ENCODE data around the gene MYO18B. TPM values are rescaled to one million over a fixed set of nuclear protein-coding genes. Genes with fewer than 3 reads are reported as not detected.

The MYO18B gene
- total RNA-seq, 1 donor, result under 0.01 TPM

DNA sequence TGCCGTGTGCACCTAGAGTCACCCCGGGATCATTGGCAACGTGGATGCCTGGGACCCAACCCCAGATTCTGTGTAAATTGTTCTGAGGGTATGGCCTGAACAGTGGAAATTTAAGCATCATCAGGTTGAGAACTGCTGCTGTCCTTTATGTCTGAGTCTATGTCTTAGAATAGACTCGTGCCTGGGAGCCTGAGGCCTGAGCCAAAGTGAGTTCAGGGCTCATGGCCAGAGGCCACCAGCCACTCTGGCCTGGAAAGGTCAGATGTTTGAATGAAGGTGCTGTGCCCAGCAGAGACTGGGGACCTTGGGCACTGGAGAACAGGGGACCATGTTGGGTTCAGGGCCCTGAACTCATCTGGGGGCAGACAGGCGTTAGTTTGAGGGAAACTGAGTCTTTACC, 91.1 kb downstream of the MYO18B start:
- no peak overlapping the region for H3K4me3 ChIP-seq (ENCODE audit: low read depth, low read length)
- DNase-seq (ENCODE audit: low read depth), result no peak
- TF ChIP-seq CTCF (IDR thresholded peaks at IDR 0.05; ENCODE audit: insufficient read depth, low read depth, low read length), result no peak

DNA sequence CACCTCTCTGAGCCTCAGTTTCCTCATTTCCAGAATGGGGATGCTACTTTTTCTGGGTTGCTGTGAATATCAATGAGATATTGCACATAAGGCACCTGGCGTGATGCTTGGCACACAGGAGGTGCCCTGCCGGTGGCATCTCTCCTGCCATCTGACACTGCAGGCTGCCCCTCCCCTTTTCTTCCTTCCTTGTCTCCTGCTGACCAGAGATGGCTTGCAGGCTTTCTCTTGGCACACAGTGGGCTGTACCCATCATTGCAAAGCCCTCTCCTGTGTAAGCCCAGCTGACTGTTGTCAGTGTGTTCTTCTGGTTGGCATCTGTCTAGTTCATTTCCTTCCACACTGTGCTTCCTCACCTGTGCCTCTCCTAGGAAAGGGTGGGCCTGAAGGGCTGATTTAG, 91.7 kb downstream of the MYO18B start:
- no peak for DNase-seq (ENCODE audit: low read depth)
- TF ChIP-seq CTCF (IDR thresholded peaks at IDR 0.05; ENCODE audit: insufficient read depth, low read depth, low read length), result no peak
- no peak overlapping the region for H3K4me3 ChIP-seq (ENCODE audit: low read depth, low read length)

- DNase-seq (ENCODE audit: low read depth), result no peak
- H3K4me3 ChIP-seq (ENCODE audit: low read depth, low read length), result no peak overlapping the region
- no peak for TF ChIP-seq CTCF (IDR thresholded peaks at IDR 0.05; ENCODE audit: insufficient read depth, low read depth, low read length)
Measured at GRCh38 chr22:25834490-25834889, 92.5 kb downstream of the MYO18B start.

DNA sequence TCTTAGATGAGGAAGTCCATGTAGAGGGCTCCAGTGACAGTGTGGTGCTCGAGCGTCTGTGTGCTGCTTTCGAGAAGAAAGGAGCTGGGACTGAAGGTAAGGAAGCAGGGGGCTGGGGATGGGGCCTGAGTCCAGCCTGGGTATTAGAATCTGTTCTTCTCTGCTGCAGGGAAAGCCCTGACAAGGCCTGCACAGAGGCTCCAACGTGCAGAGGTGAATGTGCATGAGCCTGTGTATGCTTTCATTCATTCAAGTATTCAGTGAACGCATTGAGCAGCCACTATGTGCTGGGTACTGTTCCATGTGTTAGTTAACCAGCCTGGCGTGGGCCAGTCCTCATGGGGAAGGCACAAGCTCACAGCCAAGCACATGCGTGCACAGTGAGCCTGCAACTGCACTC, 93.4 kb downstream of the MYO18B start:
- no peak for TF ChIP-seq CTCF (IDR thresholded peaks at IDR 0.05; ENCODE audit: insufficient read depth, low read depth, low read length)
- DNase-seq (ENCODE audit: low read depth), result no peak
- H3K4me3 ChIP-seq (ENCODE audit: low read depth, low read length), result no peak overlapping the region

GRCh38 chr22:25837288-25837900, 95.4 kb downstream of the MYO18B start:
- DNase-seq (ENCODE audit: low read depth), result no peak
- no peak overlapping the region for H3K4me3 ChIP-seq (ENCODE audit: low read depth, low read length)
- no peak for TF ChIP-seq CTCF (IDR thresholded peaks at IDR 0.05; ENCODE audit: insufficient read depth, low read depth, low read length)

DNA sequence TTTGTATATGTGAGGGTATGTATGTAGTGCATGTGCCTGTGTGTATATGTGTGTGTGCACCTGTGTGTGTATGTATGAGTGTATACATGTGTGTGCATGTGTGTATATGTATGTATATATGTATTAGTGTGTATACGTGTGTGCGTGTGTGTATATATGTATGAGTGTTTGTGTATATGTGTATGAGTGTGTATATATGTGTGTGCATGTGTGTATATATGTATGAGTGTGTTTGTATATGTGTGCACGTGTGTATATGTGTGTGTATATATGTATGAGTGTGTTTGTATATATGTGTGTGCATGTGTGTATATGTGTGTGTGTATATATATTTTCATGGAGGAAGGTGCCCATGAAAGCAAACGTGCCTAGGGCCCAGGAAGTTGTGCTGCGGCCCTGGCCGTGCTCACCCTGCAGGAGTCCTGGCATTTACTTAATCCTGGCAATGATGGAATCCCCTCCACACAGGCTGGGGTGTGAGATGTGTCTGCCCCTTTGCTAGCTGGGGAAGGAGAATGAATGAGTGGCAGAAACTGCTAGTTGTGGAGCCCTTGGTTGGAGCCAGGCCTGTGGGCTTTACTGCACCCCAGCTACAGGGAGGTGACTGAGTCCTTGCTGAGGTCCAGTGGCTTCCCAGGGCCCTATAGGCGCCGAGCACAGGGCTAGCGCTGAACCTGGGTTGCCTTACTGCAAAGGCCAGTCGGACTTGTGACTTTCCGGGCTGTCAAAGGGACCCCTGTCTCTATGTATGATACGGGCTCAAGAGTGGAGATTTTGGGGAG, 97.2 kb downstream of the MYO18B start:
- no peak for TF ChIP-seq CTCF (IDR thresholded peaks at IDR 0.05; ENCODE audit: insufficient read depth, low read depth, low read length)
- no peak for DNase-seq (ENCODE audit: low read depth)
- H3K4me3 ChIP-seq (ENCODE audit: low read depth, low read length), result no peak overlapping the region
